ENCODE data around the gene YAF2.
"Not testable (repeated sequence)": the region's sequence is repeated elsewhere in the genome, so short reads cannot be mapped to it uniquely, and the experiment has no call there.

Gene YAF2

GRCh38 chr12:42192258-42192657 is 45.8 kb downstream of the YAF2 start:
- no peak for DNase-seq

- no peak for DNase-seq
Measured at GRCh38 chr12:42190376-42190775, 47.7 kb downstream of the YAF2 start.

GRCh38 chr12:42188275-42188674 is 49.8 kb downstream of the YAF2 start:
- DNase-seq: not testable (repeated sequence)

GRCh38 chr12:42187799-42188198 is 50.2 kb downstream of the YAF2 start:
- no peak for DNase-seq

GRCh38 chr12:42186793-42187192 is 51.3 kb downstream of the YAF2 start:
- no peak for DNase-seq

GRCh38 chr12:42182394-42182793 is 55.7 kb downstream of the YAF2 start:
- no peak for DNase-seq

- no peak for DNase-seq
Measured at GRCh38 chr12:42180990-42181596, 57.0 kb downstream of the YAF2 start.

- DNase-seq: no peak
Measured at GRCh38 chr12:42178101-42178500, 59.9 kb downstream of the YAF2 start.

GRCh38 chr12:42174978-42175377 is 63.1 kb downstream of the YAF2 start:
- no peak for DNase-seq

- no peak for DNase-seq
Measured at GRCh38 chr12:42173961-42174521, 64.0 kb downstream of the YAF2 start.

GRCh38 chr12:42172441-42173210 is 65.4 kb downstream of the YAF2 start:
- DNase-seq: no peak

- no peak for DNase-seq
Measured at GRCh38 chr12:42167711-42168110, 70.3 kb downstream of the YAF2 start.

- no peak for DNase-seq
Measured at GRCh38 chr12:42166501-42166900, 71.5 kb downstream of the YAF2 start.

GRCh38 chr12:42163913-42164312 is 74.1 kb downstream of the YAF2 start:
- DNase-seq: no peak

- no peak for DNase-seq
Measured at GRCh38 chr12:42162965-42163364, 75.1 kb downstream of the YAF2 start.

- no peak for DNase-seq
Measured at GRCh38 chr12:42162193-42162592, 75.9 kb downstream of the YAF2 start.

- DNase-seq: no peak
Measured at GRCh38 chr12:42161529-42161928, 76.5 kb downstream of the YAF2 start.

- no peak for DNase-seq
Measured at GRCh38 chr12:42156232-42156631, 81.8 kb downstream of the YAF2 start.

- DNase-seq: no peak
Measured at GRCh38 chr12:42145552-42146215, 92.4 kb downstream of the YAF2 start.

- no peak for DNase-seq
Measured at GRCh38 chr12:42145197-42145549, 92.9 kb downstream of the YAF2 start.

- DNase-seq: peak; percentile 85 to 88
Measured at GRCh38 chr12:42144408-42145196, 93.4 kb downstream of the YAF2 start, which contains the start of gene GXYLT1. Gene GXYLT1 (minus strand): TSS chr12:42144874. CDS start chr12:42144646, 228 bp downstream.

GRCh38 chr12:42144158-42144407 is 94.0 kb downstream of the YAF2 start:
- DNase-seq: no peak

- DNase-seq: no peak
Measured at GRCh38 chr12:42143452-42144157, 94.4 kb downstream of the YAF2 start.

All from activated CD4-positive, alpha-beta T cell treated with anti-CD3 and anti-CD28 coated beads, Interleukin-2, amount 50 U/mL, for 48 hours (primary cell).